Hematopoietic multipotent progenitor cell treated with erythropoietin and hydrocortisone succinate and interleukin-3 and kit ligand, for 6 days (in vitro differentiated cells): ENCODE data around the gene MVB12A.

Experiments
- DNase-seq: peaks from one replicate; pipeline ENCODE4 v3.0.0-alpha.2; 2015

MVB12A gene

DNA sequence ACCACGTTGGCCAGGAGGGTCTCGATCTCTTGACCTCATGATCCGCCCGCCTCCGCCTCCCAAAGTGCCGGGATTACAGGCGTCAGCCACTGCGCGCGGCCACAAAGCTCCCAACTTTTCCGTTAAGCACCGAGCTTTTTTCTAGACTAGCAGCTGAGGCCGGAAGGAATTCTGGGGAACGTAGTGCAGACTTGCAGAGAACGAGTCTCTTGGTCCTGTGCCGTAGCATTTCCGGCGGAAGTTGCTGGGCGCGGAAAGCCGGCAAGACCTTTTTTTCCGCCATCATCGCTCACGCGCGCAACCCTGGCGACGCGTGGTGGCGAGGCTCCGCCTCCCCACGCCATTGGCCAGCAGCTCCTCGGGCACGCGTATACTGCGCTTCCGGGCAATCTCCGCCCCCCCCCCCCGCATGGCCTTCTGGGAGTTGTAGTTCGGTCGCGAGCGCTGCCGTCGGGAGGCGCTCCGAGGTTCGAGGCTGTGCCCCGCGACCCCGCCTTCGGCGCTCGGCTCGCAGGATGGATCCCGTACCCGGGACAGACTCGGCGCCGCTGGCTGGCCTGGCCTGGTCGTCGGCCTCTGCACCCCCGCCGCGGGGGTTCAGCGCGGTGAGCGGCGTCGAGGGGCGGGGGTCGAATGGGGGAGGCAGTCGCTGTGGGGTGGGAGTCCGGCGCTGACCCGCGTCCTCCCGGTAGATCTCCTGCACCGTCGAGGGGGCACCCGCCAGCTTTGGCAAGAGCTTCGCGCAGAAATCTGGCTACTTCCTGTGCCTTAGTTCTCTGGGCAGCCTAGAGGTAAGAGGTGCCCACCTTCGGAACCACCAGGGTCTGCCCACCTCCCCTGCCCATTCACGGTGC is at the start of gene MVB12A:
Gene MVB12A, plus strand, starts transcription at position 427 of the 854 bp plus-strand sequence. Its CDS starts 89 bp downstream, at position 516.
- peak; percentile 98 for DNase-seq

- peak; percentile 86 for DNase-seq
Observed at GRCh38 chr19:17376935-17377600, 42.8 kb upstream of the MVB12A start, which contains the start of gene PLVAP. TSS of gene PLVAP (minus strand) at chr19:17377342. CDS start at chr19:17377288, 54 bp downstream.

- DNase-seq = peak; percentile 20
Observed at GRCh38 chr19:17378271-17378670, 41.6 kb upstream of the MVB12A start.

- DNase-seq = no peak
Observed at GRCh38 chr19:17379221-17379631, 40.6 kb upstream of the MVB12A start.

GRCh38 chr19:17380426-17381138 is 39.3 kb upstream of the MVB12A start:
- DNase-seq = no peak

- peak; percentile 78 for DNase-seq
Observed at GRCh38 chr19:17385878-17386611, 33.8 kb upstream of the MVB12A start.

GRCh38 chr19:17389288-17389687 is 30.6 kb upstream of the MVB12A start:
- DNase-seq = no peak

DNA sequence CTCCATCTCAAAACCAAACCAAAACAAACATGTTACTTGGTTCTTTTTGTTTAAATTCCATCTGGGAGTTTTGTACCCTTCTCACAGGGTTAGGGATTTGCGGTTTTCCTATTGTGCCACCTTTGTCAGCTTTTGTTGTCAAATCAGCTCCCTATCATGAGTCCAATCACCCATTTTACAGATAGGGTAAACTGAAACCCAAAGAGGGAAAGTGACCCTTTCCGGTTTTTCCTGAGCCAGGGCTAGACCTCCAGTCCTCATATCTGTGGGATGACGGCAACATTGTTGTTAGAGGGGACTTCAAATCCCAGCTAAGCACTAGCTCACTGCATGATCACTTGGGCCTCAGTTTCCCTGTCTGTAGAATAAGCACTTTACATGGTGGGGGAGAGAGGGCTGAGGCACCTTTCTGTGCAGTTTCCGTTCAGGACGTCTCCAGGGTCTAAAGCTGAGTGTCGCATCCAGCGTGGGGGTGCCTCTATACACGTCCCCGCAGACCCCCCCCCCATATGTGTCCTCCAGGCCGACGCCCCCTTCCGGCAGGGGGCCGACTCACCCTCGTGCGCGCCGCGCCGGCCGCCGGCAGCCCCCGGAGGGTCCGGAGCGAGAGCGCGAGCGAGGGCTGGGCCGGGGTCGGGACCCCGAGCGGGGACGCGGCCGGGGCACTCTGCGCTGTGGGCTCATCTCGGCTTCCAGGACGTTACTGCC is 29.7 kb upstream of the MVB12A start:
- DNase-seq = no peak

DNA sequence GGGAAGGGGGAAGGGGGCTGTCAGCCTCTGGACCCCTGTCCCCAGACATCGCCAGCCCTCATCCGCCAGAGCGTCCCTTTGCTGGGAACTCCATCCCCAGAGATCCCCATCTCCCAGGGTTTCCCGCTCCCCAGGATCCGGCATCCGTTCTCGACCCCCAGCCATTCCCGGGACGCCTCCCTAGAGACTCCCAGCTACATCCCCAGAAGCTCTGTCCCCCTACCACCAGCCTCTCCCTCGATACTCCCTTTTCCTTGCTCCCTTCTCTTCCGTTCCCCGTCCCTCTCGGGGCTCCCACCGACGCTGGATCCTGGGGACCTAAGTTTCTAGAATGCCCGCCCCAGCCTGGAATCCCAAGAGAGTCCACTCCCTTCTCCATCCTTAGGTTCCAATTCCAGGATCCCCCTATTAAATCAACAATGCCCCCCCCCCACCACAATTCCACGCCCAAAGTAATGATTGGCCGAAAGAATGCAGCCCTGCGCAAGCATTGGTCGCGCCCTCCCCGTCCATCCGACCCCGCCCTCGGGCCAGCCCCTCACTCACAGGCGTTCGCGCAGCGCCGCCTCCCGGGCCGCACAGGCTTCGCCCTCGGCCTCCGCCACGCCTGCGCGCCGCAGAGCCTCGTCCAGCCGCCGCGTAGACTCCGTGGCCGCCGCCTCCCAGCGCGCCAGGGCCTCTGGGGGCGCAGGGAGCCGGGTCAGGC is 29.0 kb upstream of the MVB12A start:
- peak; percentile 96 for DNase-seq

GRCh38 chr19:17391371-17392151 is 28.3 kb upstream of the MVB12A start:
- peak; percentile 50 for DNase-seq

- peak; percentile 73 for DNase-seq
Observed at GRCh38 chr19:17393002-17393401, 26.8 kb upstream of the MVB12A start.

DNA sequence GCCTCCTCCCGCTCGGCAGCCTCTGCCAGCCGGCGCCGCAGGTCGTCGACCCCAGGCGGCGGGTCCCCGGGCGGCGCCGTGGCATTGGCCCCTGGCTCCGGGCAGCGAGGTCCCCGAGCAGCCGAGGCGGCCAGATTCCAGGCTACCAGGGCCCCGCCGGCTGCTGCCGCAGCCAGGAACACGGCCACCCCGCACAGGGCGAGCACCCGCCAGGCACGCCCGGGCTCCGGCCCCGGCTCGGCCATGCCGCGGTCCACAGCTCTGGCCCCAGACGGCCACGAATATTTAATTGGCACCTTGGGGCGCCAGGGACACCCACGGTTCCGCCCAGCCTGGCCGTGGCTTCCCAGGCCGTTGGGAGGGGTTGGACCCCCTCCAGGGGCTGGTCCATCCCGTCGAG is 25.9 kb upstream of the MVB12A start, which contains the start of gene CCDC194:
Gene CCDC194, minus strand, starts transcription at position 283 of the 400 bp plus-strand sequence. Its CDS starts 38 bp downstream, at position 245.
- DNase-seq = no peak

DNA sequence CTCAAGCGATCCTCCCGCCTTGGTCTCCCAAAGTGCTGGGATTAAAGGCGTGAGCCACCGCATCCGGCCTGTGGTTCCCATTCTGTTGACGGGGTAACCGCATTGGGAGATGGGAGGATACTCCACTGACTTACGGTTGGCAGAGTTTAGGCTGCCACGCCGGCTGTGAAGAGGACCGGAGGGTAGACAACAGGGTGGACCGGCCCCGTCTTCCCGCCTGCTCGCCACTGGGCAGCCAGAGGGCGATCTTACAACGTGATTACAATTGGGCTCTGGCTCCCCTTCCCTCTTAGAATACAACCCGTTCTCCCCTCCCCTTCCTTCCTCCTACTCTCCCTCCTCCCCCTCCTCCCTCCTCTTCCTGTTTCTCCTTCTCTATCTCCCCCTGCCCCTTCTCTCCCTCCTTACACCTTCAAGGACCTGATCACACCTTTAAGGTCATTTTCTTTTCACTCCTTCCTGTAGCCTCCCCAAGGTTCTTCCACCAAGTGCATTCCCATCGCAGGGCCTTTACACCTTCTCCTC is 24.9 kb upstream of the MVB12A start:
- peak; percentile 90 for DNase-seq

DNA sequence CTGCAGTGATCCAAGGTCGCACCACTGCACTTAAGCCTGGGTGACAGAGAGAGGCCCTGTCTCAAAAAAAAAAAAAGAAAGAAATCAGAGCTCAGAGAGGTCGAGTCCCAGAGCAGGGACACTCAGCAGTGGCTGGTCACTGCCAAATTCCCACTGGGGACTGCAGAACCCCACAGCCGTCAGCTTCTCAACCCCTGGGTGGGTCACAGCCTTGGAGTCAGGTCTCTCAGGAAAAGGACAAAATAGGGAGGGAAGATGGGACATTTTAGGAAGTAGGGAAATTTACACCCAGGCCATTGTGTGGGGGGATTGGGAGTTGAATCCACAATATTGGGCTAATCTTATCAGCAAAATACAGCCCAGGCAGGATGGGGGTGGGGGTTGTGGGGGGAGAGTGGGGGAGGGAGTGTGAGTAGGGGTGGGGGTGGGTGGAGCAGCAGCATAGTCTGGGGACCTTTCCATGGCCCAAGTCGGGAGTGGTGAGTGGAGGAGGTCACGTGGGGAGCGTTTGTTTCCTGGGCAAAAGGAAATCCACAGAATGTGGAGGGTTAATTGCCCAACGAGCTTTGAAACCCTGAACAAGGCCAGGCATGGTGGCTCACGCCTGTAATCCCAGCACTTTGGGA is 20.8 kb upstream of the MVB12A start:
- DNase-seq = peak; percentile 68

GRCh38 chr19:17401628-17402027 is 18.2 kb upstream of the MVB12A start:
- no peak for DNase-seq

DNA sequence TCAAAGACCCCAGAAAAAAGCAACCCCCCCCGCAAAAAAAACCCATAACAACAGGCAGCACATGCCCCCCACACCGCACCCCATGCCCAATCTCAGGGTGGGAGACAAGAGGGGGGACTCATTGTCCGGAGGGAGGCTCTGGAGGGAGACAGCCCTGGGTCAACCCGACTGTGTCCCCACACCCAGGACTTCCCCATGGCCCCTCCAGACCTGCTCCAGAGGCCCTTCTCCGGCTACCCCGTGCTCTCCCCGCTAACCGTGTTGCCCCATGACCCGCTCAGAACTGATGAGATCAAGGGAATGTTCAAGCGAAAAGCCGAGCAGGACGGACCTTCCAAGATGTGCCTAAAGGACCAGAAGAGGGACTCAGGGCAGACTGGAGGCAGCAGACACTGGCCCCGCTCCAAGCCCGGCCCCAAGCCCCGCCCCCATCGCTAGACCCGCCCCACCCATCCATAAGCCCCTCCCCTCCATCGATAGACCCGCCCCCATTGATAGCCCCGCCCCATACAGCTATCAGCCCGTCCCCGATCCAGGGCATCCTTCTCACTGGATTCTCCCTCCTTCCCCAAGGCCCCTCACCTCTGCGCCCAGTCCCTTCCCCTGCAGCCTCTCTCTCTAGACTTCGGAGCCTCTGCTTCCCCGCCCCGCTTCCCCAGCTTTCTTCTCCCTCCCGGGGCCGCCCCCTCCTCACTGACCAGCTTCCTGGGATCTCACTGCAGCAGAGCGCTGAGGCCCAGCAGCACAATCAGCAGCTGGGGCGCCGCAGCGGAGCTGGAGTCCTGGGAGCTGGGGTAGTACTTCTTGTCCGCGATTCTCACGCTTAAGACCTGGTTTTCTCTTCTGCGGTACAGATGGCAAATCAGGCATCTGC is 16.6 kb upstream of the MVB12A start:
- peak; percentile 76 for DNase-seq

- peak; percentile 21 for DNase-seq
Observed at GRCh38 chr19:17404015-17404414, 15.8 kb upstream of the MVB12A start.

GRCh38 chr19:17404621-17405249 is 15.1 kb upstream of the MVB12A start:
- no peak for DNase-seq
